B cell (primary cell): ENCODE measurements around the gene GNAI3. TPM values are rescaled to one million over a fixed set of nuclear protein-coding genes. Genes with fewer than 3 reads are reported as not detected.

ENCODE experiments used
- ATAC-seq: fragments of 200-7000 bp; cut with Tn5 transposase; one replicate; pipeline ENCODE4 v1.10.0; 2021; ENCODE audit warnings: low read depth, mild to moderate bottlenecking, moderate number of reproducible peaks, moderate library complexity
- CTCF ChIA-PET: fragments of 350-600 bp; sonication (Branson Sonifier 250); formaldehyde crosslinking; loops from one replicate; lab custom pipeline; 2021; ENCODE audit warnings: antibody characterized with exemption, inconsistent platforms; lab: Charles Lee
- POLR2A ChIA-PET: fragments of 350-600 bp; sonication (Branson Sonifier 250); formaldehyde crosslinking; loops from one replicate; lab custom pipeline; 2021; ENCODE audit warnings: antibody characterized with exemption; lab: Charles Lee
- DNase-seq: peaks from one replicate; pipeline ENCODE4 v3.0.0; 2013
- H2AFZ ChIP-seq: 2 replicates; pipeline ENCODE4 v1.6.1; 2012; ENCODE audit warnings: mild to moderate bottlenecking, low read depth, low read length; ENCODE audit not compliant: insufficient read depth, poor library complexity, severe bottlenecking
- H3K27ac ChIP-seq, 2 donors: 1 replicate in 1 of 2; 2 replicates in 1 of 2; pipeline ENCODE4 v1.5.1; 2012 to 2013; ENCODE audit warnings: low read length in 2 of 2, mild to moderate bottlenecking in 2 of 2, moderate library complexity in 1 of 2
- H3K27me3 ChIP-seq, 4 experiments: fragments of 200-600 bp in 1 of 4; sonication (generic) in 1 of 4; replicated peaks in 1 of 4; 1 replicate in 2 of 4; 2 replicates in 2 of 4; pipeline versions ENCODE4 v1.6.1 to v1.7.0; 2013 to 2016; ENCODE audit warnings: low read length in 3 of 4, mild to moderate bottlenecking in 2 of 4, mixed read lengths in 1 of 4, moderate library complexity in 1 of 4; ENCODE audit not compliant: insufficient read depth in 4 of 4, control insufficient read depth in 3 of 4; ENCODE audit errors: control extremely low read depth in 1 of 4
- H3K36me3 ChIP-seq, 2 experiments: replicated peaks in 1 of 2; 1 replicate in 1 of 2; 2 replicates in 1 of 2; pipeline versions ENCODE4 v1.6.1 to v1.7.1; 2013; ENCODE audit warnings: low read length in 1 of 2; ENCODE audit not compliant: insufficient read depth in 2 of 2, control insufficient read depth in 1 of 2; ENCODE audit errors: control extremely low read depth in 1 of 2, extremely low read depth in 1 of 2
- H3K4me1 ChIP-seq, 2 donors: fragments of 200-600 bp in 1 of 2; sonication (generic) in 1 of 2; 1 replicate in 1 of 2; 2 replicates in 1 of 2; pipeline versions ENCODE4 v1.5.1 to v1.6.1; 2013 to 2017; ENCODE audit warnings: low read length in 2 of 2; ENCODE audit not compliant: control insufficient read depth in 2 of 2, insufficient read depth in 2 of 2
- H3K4me2 ChIP-seq: replicated peaks from 2 replicates; pipeline ENCODE3; 2012; ENCODE audit warnings: mild to moderate bottlenecking, low read depth, low read length; ENCODE audit not compliant: poor library complexity, severe bottlenecking
- H3K4me3 ChIP-seq, 5 experiments: fragments of 200-600 bp in 1 of 5; sonication (generic) in 1 of 5; 1 replicate in 3 of 5; 2 replicates in 2 of 5; pipeline versions ENCODE4 v1.5.1 to v1.7.0; 2011 to 2016; ENCODE audit warnings: low read length in 4 of 5, mild to moderate bottlenecking in 4 of 5, low read depth in 2 of 5, control low read depth in 1 of 5, moderate library complexity in 1 of 5; ENCODE audit not compliant: insufficient read depth in 1 of 5; ENCODE audit errors: control extremely low read depth in 1 of 5, extremely low read depth in 1 of 5
- H3K79me2 ChIP-seq: fragments of 200-600 bp; sonication (generic); one replicate; pipeline ENCODE4 v1.6.0; 2016; ENCODE audit warnings: low read length; ENCODE audit not compliant: control insufficient read depth, insufficient read depth
- H3K9ac ChIP-seq: fragments of 200-600 bp; sonication (generic); 2 replicates; pipeline ENCODE4 v1.6.1; 2017; ENCODE audit warnings: mild to moderate bottlenecking, low read length, moderate library complexity
- H3K9me3 ChIP-seq, 3 donors: one replicate each; pipeline versions ENCODE4 v1.6.1 to v1.7.1; 2013; ENCODE audit warnings: low read length in 2 of 3; ENCODE audit not compliant: control insufficient read depth in 2 of 3, insufficient read depth in 1 of 3; ENCODE audit errors: control extremely low read depth in 1 of 3
- H4K20me1 ChIP-seq: 2 replicates; pipeline ENCODE4 v1.6.0; 2012; ENCODE audit warnings: mild to moderate bottlenecking, low read length; ENCODE audit not compliant: insufficient read depth, control insufficient read depth, poor library complexity, severe bottlenecking
- H3K27ac Mint-ChIP-seq: one replicate; pipeline ENCODE4 v1.8.0; 2021; ENCODE audit warnings: mixed read lengths
- H3K27me3 Mint-ChIP-seq: one replicate; pipeline ENCODE4 v1.8.0; 2021; ENCODE audit warnings: mixed read lengths
- H3K4me1 Mint-ChIP-seq: one replicate; pipeline ENCODE4 v1.8.0; 2021; ENCODE audit warnings: mixed read lengths
- H3K4me3 Mint-ChIP-seq: one replicate; pipeline ENCODE4 v1.8.0; 2021; ENCODE audit warnings: mixed read lengths
- H3K9me3 Mint-ChIP-seq: one replicate; pipeline ENCODE4 v1.8.0; 2022; ENCODE audit warnings: mixed read lengths; ENCODE audit not compliant: insufficient read depth
- EZH2 ChIP-seq: IDR thresholded peaks from 2 replicates; pipeline ENCODE4 v1.6.1; 2012; ENCODE audit warnings: borderline replicate concordance, low read depth, mild to moderate bottlenecking, moderate library complexity, low read length; ENCODE audit not compliant: insufficient read depth, poor library complexity, severe bottlenecking
- WGBS: methylation state at CpG from one replicate; pipeline ENCODE4 v1.1.5; 2013; ENCODE audit warnings: missing lambda C conversion rate; ENCODE audit not compliant: insufficient coverage; 5-methylcytosine and 5-hydroxymethylcytosine counted together
- intact Hi-C: fragments of 100-400 bp; cut with micrococcal nuclease; formaldehyde crosslinking; loops from one replicate; pipeline ENCODE4 v1.10.0; 2022
- polyA plus RNA-seq: library from polyadenylated mRNA; depleted of rRNA; stranded (reverse); fragments of >200 nt; gene quantifications from 2 replicates; pipeline ENCODE4 v1.2.3, GENCODE V29; 2012
- small RNA-seq: library from RNA; depleted of rRNA; stranded (forward); fragments of <200 nt; gene quantifications from one replicate; pipeline ENCODE3, GENCODE V24; 2012; ENCODE audit warnings: low replicate concordance, low read depth; ENCODE audit not compliant: insufficient read length
- total RNA-seq, 2 donors: library from RNA; stranded (reverse); fragments of 120-200 nt in 1 of 2; gene quantifications; 1 replicate in 1 of 2; 2 replicates in 1 of 2; pipeline versions ENCODE4 v1.2.3 to v1.2.4, GENCODE V29; 2013 to 2022
- TF ChIP-seq, protein P1 (sequence below): fragments of 200-600 bp; IDR thresholded peaks from one replicate; pipeline ENCODE4 v1.8.0; 2022; ENCODE audit warnings: antibody characterized with exemption, mild to moderate bottlenecking

GNAI3 gene
- total and polyA plus RNA-seq, 2 donors (not counting 1 experiment from before 2014, with no cell fraction given): 1.6 to 8.5 TPM

DNA sequence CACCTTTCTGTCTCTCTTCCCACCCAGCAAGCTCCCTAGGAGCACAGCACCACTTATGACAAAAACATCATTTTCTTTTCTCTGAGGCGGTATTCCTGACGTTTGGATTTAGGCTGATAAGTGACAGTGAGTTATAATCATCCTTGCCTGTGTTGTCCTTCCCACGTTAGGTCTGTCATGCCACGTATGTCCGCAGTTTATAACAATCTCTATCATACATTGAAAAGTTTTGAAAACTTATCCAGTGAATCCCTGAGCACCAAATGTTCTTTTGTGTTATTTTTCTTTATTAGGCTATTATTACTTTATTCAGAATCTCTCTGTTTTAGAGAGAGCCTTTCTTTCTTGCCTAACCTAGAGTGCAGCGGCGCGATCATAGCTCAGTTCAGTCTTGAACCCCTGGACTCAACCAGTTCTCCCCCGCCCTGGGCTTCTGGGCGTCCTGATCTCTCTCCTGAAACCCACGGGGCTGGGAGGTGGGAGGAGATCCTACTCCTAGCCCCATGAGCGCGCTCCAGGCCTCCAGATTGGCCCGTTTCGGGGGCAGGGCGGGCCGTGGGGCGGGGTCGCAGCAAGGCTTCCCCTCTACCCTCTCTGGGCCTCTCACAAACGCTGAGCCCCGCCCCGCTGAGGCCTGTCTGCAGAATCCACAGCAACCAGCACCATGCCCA, 119.2 kb downstream of the GNAI3 start, which contains the start of gene GSTM2:
Gene GSTM2 (plus strand): TSS at position 606 of the 671 bp plus-strand sequence. CDS start 59 bp downstream, at position 665.
- no peak within 1 kb of the TSS for H3K27ac ChIP-seq
- peak; percentile 98 for ATAC-seq
- peak within 1 kb of the TSS; percentile 44 for H3K9ac ChIP-seq
- no peaks in the 10 kb centered on the region for H3K27me3 Mint-ChIP-seq
- H3K4me1 ChIP-seq: peaks cover 4 to 14% of the 10 kb centered on the region in 2 donors
- TF ChIP-seq, protein P1, sequence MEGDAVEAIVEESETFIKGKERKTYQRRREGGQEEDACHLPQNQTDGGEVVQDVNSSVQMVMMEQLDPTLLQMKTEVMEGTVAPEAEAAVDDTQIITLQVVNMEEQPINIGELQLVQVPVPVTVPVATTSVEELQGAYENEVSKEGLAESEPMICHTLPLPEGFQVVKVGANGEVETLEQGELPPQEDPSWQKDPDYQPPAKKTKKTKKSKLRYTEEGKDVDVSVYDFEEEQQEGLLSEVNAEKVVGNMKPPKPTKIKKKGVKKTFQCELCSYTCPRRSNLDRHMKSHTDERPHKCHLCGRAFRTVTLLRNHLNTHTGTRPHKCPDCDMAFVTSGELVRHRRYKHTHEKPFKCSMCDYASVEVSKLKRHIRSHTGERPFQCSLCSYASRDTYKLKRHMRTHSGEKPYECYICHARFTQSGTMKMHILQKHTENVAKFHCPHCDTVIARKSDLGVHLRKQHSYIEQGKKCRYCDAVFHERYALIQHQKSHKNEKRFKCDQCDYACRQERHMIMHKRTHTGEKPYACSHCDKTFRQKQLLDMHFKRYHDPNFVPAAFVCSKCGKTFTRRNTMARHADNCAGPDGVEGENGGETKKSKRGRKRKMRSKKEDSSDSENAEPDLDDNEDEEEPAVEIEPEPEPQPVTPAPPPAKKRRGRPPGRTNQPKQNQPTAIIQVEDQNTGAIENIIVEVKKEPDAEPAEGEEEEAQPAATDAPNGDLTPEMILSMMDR: no peak
- TF ChIP-seq EZH2: no peak
- H3K9me3 Mint-ChIP-seq: no peaks in the 10 kb centered on the region
- CTCF ChIA-PET: interaction anchor here (1.1 kb wide), 1 partner anchor 28 kb away, joined by 4 read pairs; no protein-coding TSS in a partner anchor
- H3K9me3 ChIP-seq: no peaks in the 10 kb centered on the region
- peak within 1 kb of the TSS; percentile 58 for H2AFZ ChIP-seq
- H3K36me3 ChIP-seq: no peaks in the 10 kb centered on the region
- POLR2A ChIA-PET: no interaction called here
- H3K27me3 ChIP-seq: no peaks in the 10 kb centered on the region
- H3K4me3 Mint-ChIP-seq: peak within 1 kb of the TSS; percentile 87
- H3K27ac Mint-ChIP-seq: peak within 1 kb of the TSS; percentile 63
- WGBS: 0% methylated on average over 9 of the region's 22 CpGs
- peaks cover 19% of the 10 kb centered on the region for H3K4me1 Mint-ChIP-seq
- H4K20me1 ChIP-seq: no peaks in the 10 kb centered on the region
- H3K4me2 ChIP-seq: peak within 1 kb of the TSS; percentile 72
- H3K4me3 ChIP-seq: peak within 1 kb of the TSS; percentile 5 to 43 (median 30)
- peak; percentile 71 for DNase-seq
- H3K79me2 ChIP-seq: no peaks in the 10 kb centered on the region
- intact Hi-C loops: no loop called here

Small RNA genes lying within 50 kb of the gene (small RNA-seq; reads per million reads assigned to genes)
- 2.5 reads per million, percentile 32 among the genes with 10 or more reads in this experiment for gene RNU6V

Other genes with a start within 250 kb of the GNAI3 start
- gene MYBPHL, start 241.6 kb upstream of the GNAI3 start, total RNA-seq: not detected in 2 replicates
- not detected in 2 replicates for gene MYBPHL, start 241.6 kb upstream of the GNAI3 start, polyA plus RNA-seq
- gene SORT1, start 150.7 kb upstream of the GNAI3 start, total RNA-seq: 0.05 and 0.25 TPM in 2 replicates
- gene SORT1, start 150.7 kb upstream of the GNAI3 start, polyA plus RNA-seq: 0.13 and 0.14 TPM in 2 replicates
- gene PSMA5, start 122.2 kb upstream of the GNAI3 start, total RNA-seq: 58.3 and 62.9 TPM in 2 replicates
- gene PSMA5, start 122.2 kb upstream of the GNAI3 start, polyA plus RNA-seq: 24.1 and 26.3 TPM in 2 replicates
- not detected in 2 replicates for gene SYPL2, start 82.1 kb upstream of the GNAI3 start, total RNA-seq
- gene SYPL2, start 82.1 kb upstream of the GNAI3 start, polyA plus RNA-seq: not detected in 2 replicates
- gene ATXN7L2, start 64.7 kb upstream of the GNAI3 start, total RNA-seq: 10.1 and 10.9 TPM in 2 replicates
- gene ATXN7L2, start 64.7 kb upstream of the GNAI3 start, polyA plus RNA-seq: 11.9 and 12.4 TPM in 2 replicates
- gene CYB561D1, start 54.5 kb upstream of the GNAI3 start, total RNA-seq: 28.0 and 29.0 TPM in 2 replicates
- gene CYB561D1, start 54.5 kb upstream of the GNAI3 start, polyA plus RNA-seq: 10.9 and 16.1 TPM in 2 replicates
- gene AMIGO1, start 38.9 kb upstream of the GNAI3 start, total RNA-seq: 2.4 and 2.6 TPM in 2 replicates
- 0.19 and 0.20 TPM in 2 replicates for gene AMIGO1, start 38.9 kb upstream of the GNAI3 start, polyA plus RNA-seq
- gene GPR61, start 8.7 kb upstream of the GNAI3 start, total RNA-seq: not detected in 2 replicates
- gene GPR61, start 8.7 kb upstream of the GNAI3 start, polyA plus RNA-seq: not detected in 2 replicates
- not detected in 2 replicates for gene GNAT2, start 71.0 kb downstream of the GNAI3 start, total RNA-seq
- not detected in 2 replicates for gene GNAT2, start 71.0 kb downstream of the GNAI3 start, polyA plus RNA-seq
- gene AMPD2, start 71.2 kb downstream of the GNAI3 start, total RNA-seq: 104 and 105 TPM in 2 replicates
- 121 and 147 TPM in 2 replicates for gene AMPD2, start 71.2 kb downstream of the GNAI3 start, polyA plus RNA-seq
- 28.6 and 39.4 TPM in 2 replicates for gene GSTM4, start 107.5 kb downstream of the GNAI3 start, total RNA-seq
- gene GSTM4, start 107.5 kb downstream of the GNAI3 start, polyA plus RNA-seq: 30.6 and 56.5 TPM in 2 replicates
- gene GSTM2, start 119.4 kb downstream of the GNAI3 start, total RNA-seq: 42.9 and 43.3 TPM in 2 replicates
- 73.0 and 94.4 TPM in 2 replicates for gene GSTM2, start 119.4 kb downstream of the GNAI3 start, polyA plus RNA-seq
- gene GSTM1, start 139.2 kb downstream of the GNAI3 start, total RNA-seq: 28.8 and 30.5 TPM in 2 replicates
- gene GSTM1, start 139.2 kb downstream of the GNAI3 start, polyA plus RNA-seq: 10.7 and 40.0 TPM in 2 replicates
- 0.15 TPM in 1 of 2 replicates, not detected in the other for gene GSTM5, start 163.6 kb downstream of the GNAI3 start, total RNA-seq
- 0.06 and 0.07 TPM in 2 replicates for gene GSTM5, start 163.6 kb downstream of the GNAI3 start, polyA plus RNA-seq
- 1.6 and 2.8 TPM in 2 replicates for gene GSTM3, start 192.4 kb downstream of the GNAI3 start, total RNA-seq
- gene GSTM3, start 192.4 kb downstream of the GNAI3 start, polyA plus RNA-seq: 1.3 and 1.9 TPM in 2 replicates
- gene EPS8L3, start 215.3 kb downstream of the GNAI3 start, total RNA-seq: not detected in 2 replicates
- gene EPS8L3, start 215.3 kb downstream of the GNAI3 start, polyA plus RNA-seq: not detected in 2 replicates